H9 (cell line): ENCODE data around the gene ZNF280D. TPM values are rescaled to one million over a fixed set of nuclear protein-coding genes. Genes with fewer than 3 reads are reported as not detected.

Source experiments
- DNase-seq: peaks from one replicate; pipeline ENCODE4 v3.0.0-alpha.2; 2017
- H2AFZ ChIP-seq: one replicate; pipeline ENCODE4 v1.6.1; 2013; ENCODE audit warnings: mild to moderate bottlenecking, low read length, control low read depth, moderate library complexity
- H2AK5ac ChIP-seq: 2 replicates; pipeline ENCODE4 v1.6.1; 2013; ENCODE audit warnings: low read length, control low read depth, mixed read lengths; ENCODE audit not compliant: insufficient read length
- H2BK120ac ChIP-seq: one replicate; pipeline ENCODE4 v1.6.1; 2013; ENCODE audit warnings: low read depth, mild to moderate bottlenecking, low read length, control low read depth, inconsistent platforms; ENCODE audit not compliant: poor library complexity, severe bottlenecking
- H2BK12ac ChIP-seq: 2 replicates; pipeline ENCODE4 v1.6.1; 2013; ENCODE audit warnings: low read length, control low read depth, mixed read lengths, low read depth; ENCODE audit not compliant: insufficient read length
- H2BK15ac ChIP-seq: 2 replicates; pipeline ENCODE4 v1.6.1; 2013; ENCODE audit warnings: low read depth, low read length, control low read depth
- H2BK20ac ChIP-seq: one replicate; pipeline ENCODE4 v1.6.1; 2013; ENCODE audit warnings: low read depth, mild to moderate bottlenecking, low read length, control low read depth, inconsistent platforms; ENCODE audit not compliant: poor library complexity, severe bottlenecking
- H2BK5ac ChIP-seq: 2 replicates; pipeline ENCODE4 v1.6.1; 2013; ENCODE audit warnings: low read length, control low read depth, mixed read lengths; ENCODE audit not compliant: insufficient read length
- H3K14ac ChIP-seq: 2 replicates; pipeline ENCODE4 v1.6.1; 2013; ENCODE audit warnings: low read length, control low read depth; ENCODE audit not compliant: insufficient read depth
- H3K18ac ChIP-seq: 2 replicates; pipeline ENCODE4 v1.6.1; 2013; ENCODE audit warnings: low read depth, mild to moderate bottlenecking, mixed read lengths, low read length, control low read depth; ENCODE audit not compliant: insufficient read length
- H3K23ac ChIP-seq: 2 replicates; pipeline ENCODE4 v1.6.1; 2013; ENCODE audit warnings: low read length, control low read depth, mixed read lengths, low read depth; ENCODE audit not compliant: insufficient read length
- H3K23me2 ChIP-seq: 2 replicates; pipeline ENCODE4 v1.6.1; 2013; ENCODE audit warnings: low read depth, mild to moderate bottlenecking, mixed read lengths, low read length, control low read depth; ENCODE audit not compliant: insufficient read length, poor library complexity, severe bottlenecking
- H3K27ac ChIP-seq: 2 replicates; pipeline ENCODE4 v1.5.1; 2013; ENCODE audit warnings: low read length, control low read depth, mixed read lengths, low read depth; ENCODE audit not compliant: insufficient read length
- H3K27me3 ChIP-seq: 2 replicates; pipeline ENCODE4 v1.6.1; 2013; ENCODE audit warnings: low read length, control low read depth, inconsistent platforms; ENCODE audit not compliant: insufficient read depth
- H3K4ac ChIP-seq: 2 replicates; pipeline ENCODE4 v1.6.1; 2013; ENCODE audit warnings: low read depth, mild to moderate bottlenecking, control low read depth, inconsistent platforms, low read length, moderate library complexity
- H3K4me1 ChIP-seq: 2 replicates; pipeline ENCODE4 v1.6.1; 2013; ENCODE audit warnings: low read length, control low read depth, inconsistent platforms; ENCODE audit not compliant: insufficient read depth
- H3K4me2 ChIP-seq: 2 replicates; pipeline ENCODE4 v1.6.1; 2013; ENCODE audit warnings: low read length, control low read depth, mixed read lengths; ENCODE audit not compliant: insufficient read length, insufficient read depth
- H3K56ac ChIP-seq: 2 replicates; pipeline ENCODE4 v1.6.1; 2013; ENCODE audit warnings: low read depth, mild to moderate bottlenecking, mixed read lengths, low read length, control low read depth; ENCODE audit not compliant: insufficient read length
- H3K79me1 ChIP-seq: 2 replicates; pipeline ENCODE4 v1.6.1; 2013; ENCODE audit warnings: low read depth, mild to moderate bottlenecking, moderate library complexity, low read length, control low read depth, inconsistent platforms; ENCODE audit not compliant: insufficient read depth, poor library complexity, severe bottlenecking
- H3K79me2 ChIP-seq: 2 replicates; pipeline ENCODE4 v1.6.1; 2013; ENCODE audit warnings: low read length, control low read depth, inconsistent platforms; ENCODE audit not compliant: insufficient read depth
- H3K9ac ChIP-seq: 2 replicates; pipeline ENCODE4 v1.6.1; 2013; ENCODE audit warnings: low read length, control low read depth, mixed read lengths; ENCODE audit not compliant: insufficient read length; ENCODE audit errors: extremely low read depth
- H3K9me3 ChIP-seq: one replicate; pipeline ENCODE4 v1.6.1; 2013; ENCODE audit warnings: low read depth, low read length, inconsistent platforms; ENCODE audit not compliant: control insufficient read depth
- H3T11ph ChIP-seq: one replicate; pipeline ENCODE4 v1.6.1; 2013; ENCODE audit warnings: mild to moderate bottlenecking, low read length, control low read depth, inconsistent platforms
- H4K20me1 ChIP-seq: one replicate; pipeline ENCODE4 v1.6.1; 2013; ENCODE audit not compliant: control insufficient read depth, insufficient read length, insufficient read depth
- H4K5ac ChIP-seq: 2 replicates; pipeline ENCODE4 v1.6.1; 2013; ENCODE audit warnings: low read depth, mild to moderate bottlenecking, mixed read lengths, low read length, control low read depth; ENCODE audit not compliant: insufficient read length
- H4K8ac ChIP-seq: replicated peaks from 2 replicates; pipeline ENCODE4 v1.6.1; 2013; ENCODE audit warnings: low read length, control low read depth, mixed read lengths, low read depth; ENCODE audit not compliant: insufficient read length
- H4K91ac ChIP-seq: 2 replicates; pipeline ENCODE4 v1.6.1; 2013; ENCODE audit warnings: low read depth, mild to moderate bottlenecking, moderate library complexity, mixed read lengths, low read length, control low read depth; ENCODE audit not compliant: insufficient read length
- H3K27ac Mint-ChIP-seq, 3 experiments: 2 replicates in 2 of 3; 3 replicates in 1 of 3; pipeline ENCODE4 v1.8.0; 2020 to 2021; ENCODE audit warnings: mixed read lengths in 3 of 3, mild to moderate bottlenecking in 1 of 3, moderate library complexity in 1 of 3
- H3K27me3 Mint-ChIP-seq: 2 replicates; pipeline ENCODE4 v1.8.0; 2021; ENCODE audit warnings: low read depth, mild to moderate bottlenecking, moderate library complexity, mixed read lengths
- H3K36me3 Mint-ChIP-seq, 3 experiments: 2 replicates in 2 of 3; 3 replicates in 1 of 3; pipeline ENCODE4 v1.8.0; 2020 to 2021; ENCODE audit warnings: low read depth in 3 of 3, mixed read lengths in 3 of 3; ENCODE audit not compliant: insufficient read depth in 1 of 3
- H3K4me1 Mint-ChIP-seq, 2 experiments: 2 replicates each; pipeline ENCODE4 v1.8.0; 2020; ENCODE audit warnings: mixed read lengths in 2 of 2
- H3K4me3 Mint-ChIP-seq, 2 experiments: 2 replicates in 1 of 2; 3 replicates in 1 of 2; pipeline ENCODE4 v1.8.0; 2020 to 2021; ENCODE audit warnings: mild to moderate bottlenecking in 2 of 2, mixed read lengths in 2 of 2, moderate library complexity in 1 of 2
- H3K9me3 Mint-ChIP-seq, 2 experiments: 2 replicates in 1 of 2; 3 replicates in 1 of 2; pipeline ENCODE4 v1.8.0; 2020; ENCODE audit warnings: mild to moderate bottlenecking in 2 of 2, mixed read lengths in 2 of 2, moderate library complexity in 1 of 2
- CTCF ChIP-seq: fragments of 200-600 bp; sonication (generic); conservative IDR thresholded peaks from 3 replicates; pipeline ENCODE4 v1.8.0; 2021; ENCODE audit warnings: antibody characterized with exemption, mild to moderate bottlenecking
- WGBS: extraction: QIAGEN DNeasy Blood & Tissue Kit; methylation state at CpG from one replicate; pipeline ENCODE4 v1.1.7; 2013; ENCODE audit warnings: missing lambda C conversion rate, low lambda C conversion rate, mixed read lengths; ENCODE audit not compliant: insufficient read length; ENCODE audit errors: extremely low coverage; 5-methylcytosine and 5-hydroxymethylcytosine counted together
- total RNA-seq: library from RNA; stranded (reverse); gene quantifications from 2 replicates; pipeline ENCODE4 v1.2.1, GENCODE V29; 2021

ZNF280D gene
- total RNA-seq, 1 experiment from 2014 or later = 5.7 TPM

GRCh38 chr15:56628893-56629532 is 104.3 kb downstream of the ZNF280D start:
- H3K79me1 ChIP-seq = no peaks in the 10 kb centered on the region
- no peak overlapping the region for H3K18ac ChIP-seq
- no peak overlapping the region for H4K91ac ChIP-seq
- H2BK5ac ChIP-seq = no peak overlapping the region
- H4K20me1 ChIP-seq = no peaks in the 10 kb centered on the region
- no peak overlapping the region for H3K9ac ChIP-seq
- H4K8ac ChIP-seq = no peak overlapping the region
- Mint-ChIP-seq H3K27ac (no peak overlapping the region), H3K27me3 (no peaks in the 10 kb centered on the region; the same call in 1 of the 2 replicates), H3K9me3 (no peaks in the 10 kb centered on the region), H3K4me1 (no peaks in the 10 kb centered on the region), H3K36me3 (no peaks in the 10 kb centered on the region), H3K4me3 (no peak overlapping the region)
- no peaks in the 10 kb centered on the region for H3K79me2 ChIP-seq
- no peak overlapping the region for H3T11ph ChIP-seq
- no peaks in the 10 kb centered on the region for H3K23me2 ChIP-seq
- DNase-seq = no peak
- H3K4me1 ChIP-seq = no peaks in the 10 kb centered on the region
- no CpG with 5 or more reads among the region's 2 CpGs for WGBS
- TF ChIP-seq CTCF = no peak
- no peak overlapping the region for H3K4me2 ChIP-seq
- H4K5ac ChIP-seq = no peak overlapping the region
- no peak overlapping the region for H2AFZ ChIP-seq
- H3K27me3 ChIP-seq = no peaks in the 10 kb centered on the region
- no peak overlapping the region for H3K56ac ChIP-seq
- no peaks in the 10 kb centered on the region for H3K9me3 ChIP-seq
- no peak overlapping the region for H2BK12ac ChIP-seq
- H2BK20ac ChIP-seq = no peak overlapping the region
- no peak overlapping the region for H3K23ac ChIP-seq
- no peak overlapping the region for H2BK120ac ChIP-seq
- H2BK15ac ChIP-seq = no peak overlapping the region
- no peak overlapping the region for H2AK5ac ChIP-seq
- no peak overlapping the region for H3K4ac ChIP-seq
- H3K14ac ChIP-seq = no peak overlapping the region
- H3K27ac ChIP-seq = no peak overlapping the region
